ENCODE results near the gene AP1G2.

Gene AP1G2

GRCh38 chr14:23550131-23550811 lies 17.3 kb downstream of the AP1G2 start:
- H3K4me3 ChIP-seq (ENCODE audit: low read depth, low read length): peak overlapping the region; percentile 63
- DNase-seq (ENCODE audit: low read depth): no peak
- no peak for TF ChIP-seq CTCF (IDR thresholded peaks at IDR 0.05; ENCODE audit: low read depth, low read length, missing control alignments)
- in situ Hi-C loops (cut with HindIII; ENCODE audit: low sequenced_read_pairs): no loop called here

GRCh38 chr14:23548351-23549318 lies 19.0 kb downstream of the AP1G2 start:
- no peak for DNase-seq (ENCODE audit: low read depth)
- in situ Hi-C loops (cut with HindIII; ENCODE audit: low sequenced_read_pairs): no loop called here
- no peak for TF ChIP-seq CTCF (IDR thresholded peaks at IDR 0.05; ENCODE audit: low read depth, low read length, missing control alignments)
- H3K4me3 ChIP-seq (ENCODE audit: low read depth, low read length): no peak overlapping the region

GRCh38 chr14:23547924-23548323 lies 19.7 kb downstream of the AP1G2 start:
- no peak for TF ChIP-seq CTCF (IDR thresholded peaks at IDR 0.05; ENCODE audit: low read depth, low read length, missing control alignments)
- in situ Hi-C loops (cut with HindIII; ENCODE audit: low sequenced_read_pairs): no loop called here
- no peak overlapping the region for H3K4me3 ChIP-seq (ENCODE audit: low read depth, low read length)
- no peak for DNase-seq (ENCODE audit: low read depth)

GRCh38 chr14:23546450-23547035 lies 21.0 kb downstream of the AP1G2 start:
- no peak for DNase-seq (ENCODE audit: low read depth)
- in situ Hi-C loops (cut with HindIII; ENCODE audit: low sequenced_read_pairs): no loop called here
- no peak for TF ChIP-seq CTCF (IDR thresholded peaks at IDR 0.05; ENCODE audit: low read depth, low read length, missing control alignments)

GRCh38 chr14:23545740-23546365 lies 21.7 kb downstream of the AP1G2 start:
- in situ Hi-C loops (cut with HindIII; ENCODE audit: low sequenced_read_pairs): no loop called here
- no peak overlapping the region for H3K4me3 ChIP-seq (ENCODE audit: low read depth, low read length)
- TF ChIP-seq CTCF (IDR thresholded peaks at IDR 0.05; ENCODE audit: low read depth, low read length, missing control alignments): no peak
- DNase-seq (ENCODE audit: low read depth): no peak

More at GRCh38 chr14:23546450-23547035, 21.0 kb downstream of the AP1G2 start:
- H3K4me3 ChIP-seq (ENCODE audit: low read depth, low read length): no peak overlapping the region

Measured in astrocyte of the cerebellum (primary cell).